ENCODE results near the gene FRMD4B. TPM values are rescaled to one million over a fixed set of nuclear protein-coding genes. Genes with fewer than 3 reads are reported as not detected.

FRMD4B gene
- total RNA-seq, 2 experiments from 2014 or later, result not detected

DNA sequence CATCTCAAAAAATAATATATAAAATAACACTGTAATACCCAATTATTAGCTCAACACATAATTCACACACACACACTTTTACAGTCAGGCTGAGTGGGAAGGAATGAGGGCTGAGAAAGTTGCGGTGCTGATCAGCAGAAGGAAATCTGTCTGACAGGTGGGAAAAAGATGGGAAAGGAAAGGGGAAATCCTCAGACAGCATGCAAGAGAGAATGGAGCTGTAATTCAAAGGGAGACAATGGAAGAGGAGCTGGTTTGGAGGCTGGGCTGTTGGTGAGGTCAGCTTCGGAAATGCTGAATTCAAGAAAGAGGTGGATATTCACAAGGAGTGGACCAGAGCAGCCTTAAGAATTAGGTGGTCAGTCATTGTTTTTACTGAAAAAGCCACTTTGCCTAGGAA lies 141.8 kb downstream of the FRMD4B start:
- H3K9me3 ChIP-seq (ENCODE audit: low read length), result no peaks in the 10 kb centered on the region
- H4K20me1 ChIP-seq (ENCODE audit: insufficient read depth, low read length), result no peaks in the 10 kb centered on the region
- H2AFZ ChIP-seq (ENCODE audit: low read length), result no peak overlapping the region
- TF ChIP-seq EZH2phosphoT487 (IDR thresholded peaks at IDR 0.05; ENCODE audit: borderline replicate concordance, low read depth, low read length), result no peak
- TF ChIP-seq, protein P1, sequence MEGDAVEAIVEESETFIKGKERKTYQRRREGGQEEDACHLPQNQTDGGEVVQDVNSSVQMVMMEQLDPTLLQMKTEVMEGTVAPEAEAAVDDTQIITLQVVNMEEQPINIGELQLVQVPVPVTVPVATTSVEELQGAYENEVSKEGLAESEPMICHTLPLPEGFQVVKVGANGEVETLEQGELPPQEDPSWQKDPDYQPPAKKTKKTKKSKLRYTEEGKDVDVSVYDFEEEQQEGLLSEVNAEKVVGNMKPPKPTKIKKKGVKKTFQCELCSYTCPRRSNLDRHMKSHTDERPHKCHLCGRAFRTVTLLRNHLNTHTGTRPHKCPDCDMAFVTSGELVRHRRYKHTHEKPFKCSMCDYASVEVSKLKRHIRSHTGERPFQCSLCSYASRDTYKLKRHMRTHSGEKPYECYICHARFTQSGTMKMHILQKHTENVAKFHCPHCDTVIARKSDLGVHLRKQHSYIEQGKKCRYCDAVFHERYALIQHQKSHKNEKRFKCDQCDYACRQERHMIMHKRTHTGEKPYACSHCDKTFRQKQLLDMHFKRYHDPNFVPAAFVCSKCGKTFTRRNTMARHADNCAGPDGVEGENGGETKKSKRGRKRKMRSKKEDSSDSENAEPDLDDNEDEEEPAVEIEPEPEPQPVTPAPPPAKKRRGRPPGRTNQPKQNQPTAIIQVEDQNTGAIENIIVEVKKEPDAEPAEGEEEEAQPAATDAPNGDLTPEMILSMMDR (conservative IDR thresholded peaks at IDR 0.05; ENCODE audit: low read length), result no peak
- H3K9me2 ChIP-seq (ENCODE audit: insufficient read depth, low read length), result no peaks in the 10 kb centered on the region
- ChIA-PET CTCF (ENCODE audit: unreplicated experiment) (no interaction called here), POLR2A (no interaction called here)
- no peak for DNase-seq (ENCODE audit: low spot score)
- H3K4me3 ChIP-seq (ENCODE audit: low read depth, low read length, poor library complexity, severe bottlenecking), result no peak overlapping the region
- H3K4me2 ChIP-seq (ENCODE audit: low read length), result no peak overlapping the region
- no peaks in the 10 kb centered on the region for H3K79me2 ChIP-seq (ENCODE audit: insufficient read depth, low read depth, low read length)
- H3K4me1 ChIP-seq (ENCODE audit: insufficient read depth, low read length, poor library complexity, severe bottlenecking), result no peaks in the 10 kb centered on the region
- H3K36me3 ChIP-seq (ENCODE audit: insufficient read depth, low read length), result no peaks in the 10 kb centered on the region
- no TSS peak for BruUV-seq (replicated peaks)
- H3K27ac ChIP-seq (ENCODE audit: low read depth, low read length, poor library complexity, severe bottlenecking), result no peak overlapping the region
- intact Hi-C loops (cut with micrococcal nuclease; ENCODE audit: unreplicated experiment), result no loop called here

DNA sequence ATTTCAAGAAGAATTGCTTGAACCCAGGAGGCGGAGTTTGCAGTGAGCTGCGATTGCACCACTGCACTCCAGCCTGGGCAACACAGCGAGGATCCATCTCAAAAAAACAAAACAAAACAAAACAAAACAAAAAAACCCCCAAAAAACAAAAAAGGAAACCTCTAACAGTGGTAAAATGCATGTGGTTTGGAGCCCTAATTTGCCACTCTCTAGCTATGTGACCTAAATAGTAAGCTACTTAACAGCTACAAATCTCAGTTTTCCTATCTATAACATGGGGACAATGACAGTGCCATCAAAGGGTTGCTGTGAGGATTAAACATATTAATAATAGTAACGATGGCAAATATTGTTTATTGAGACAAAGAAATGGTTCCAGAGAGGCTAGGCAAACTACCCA lies 144.1 kb downstream of the FRMD4B start:
- ChIA-PET POLR2A (interaction anchor here (0.7 kb wide), 1 partner anchor 281 kb away, joined by 3 read pairs; no protein-coding TSS in a partner anchor), CTCF (ENCODE audit: unreplicated experiment) (no interaction called here)
- Histone ChIP-seq H4K20me1 (ENCODE audit: insufficient read depth, low read length) (no peaks in the 10 kb centered on the region), H3K27ac (ENCODE audit: low read depth, low read length, poor library complexity, severe bottlenecking) (no peak overlapping the region), H2AFZ (ENCODE audit: low read length) (no peak overlapping the region), H3K4me3 (ENCODE audit: low read depth, low read length, poor library complexity, severe bottlenecking) (no peak overlapping the region), H3K9me3 (ENCODE audit: low read length) (no peaks in the 10 kb centered on the region), H3K36me3 (ENCODE audit: insufficient read depth, low read length) (no peaks in the 10 kb centered on the region), H3K9me2 (ENCODE audit: insufficient read depth, low read length) (no peaks in the 10 kb centered on the region), H3K4me1 (ENCODE audit: insufficient read depth, low read length, poor library complexity, severe bottlenecking) (no peaks in the 10 kb centered on the region), H3K79me2 (ENCODE audit: insufficient read depth, low read depth, low read length) (no peaks in the 10 kb centered on the region), H3K4me2 (ENCODE audit: low read length) (no peak overlapping the region)
- TF ChIP-seq, protein P1 (conservative IDR thresholded peaks at IDR 0.05; ENCODE audit: low read length), result no peak
- TF ChIP-seq EZH2phosphoT487 (IDR thresholded peaks at IDR 0.05; ENCODE audit: borderline replicate concordance, low read depth, low read length), result no peak
- no peak for DNase-seq (ENCODE audit: low spot score)
- intact Hi-C loops (cut with micrococcal nuclease; ENCODE audit: unreplicated experiment), result no loop called here
- no TSS peak for BruUV-seq (replicated peaks)

DNA sequence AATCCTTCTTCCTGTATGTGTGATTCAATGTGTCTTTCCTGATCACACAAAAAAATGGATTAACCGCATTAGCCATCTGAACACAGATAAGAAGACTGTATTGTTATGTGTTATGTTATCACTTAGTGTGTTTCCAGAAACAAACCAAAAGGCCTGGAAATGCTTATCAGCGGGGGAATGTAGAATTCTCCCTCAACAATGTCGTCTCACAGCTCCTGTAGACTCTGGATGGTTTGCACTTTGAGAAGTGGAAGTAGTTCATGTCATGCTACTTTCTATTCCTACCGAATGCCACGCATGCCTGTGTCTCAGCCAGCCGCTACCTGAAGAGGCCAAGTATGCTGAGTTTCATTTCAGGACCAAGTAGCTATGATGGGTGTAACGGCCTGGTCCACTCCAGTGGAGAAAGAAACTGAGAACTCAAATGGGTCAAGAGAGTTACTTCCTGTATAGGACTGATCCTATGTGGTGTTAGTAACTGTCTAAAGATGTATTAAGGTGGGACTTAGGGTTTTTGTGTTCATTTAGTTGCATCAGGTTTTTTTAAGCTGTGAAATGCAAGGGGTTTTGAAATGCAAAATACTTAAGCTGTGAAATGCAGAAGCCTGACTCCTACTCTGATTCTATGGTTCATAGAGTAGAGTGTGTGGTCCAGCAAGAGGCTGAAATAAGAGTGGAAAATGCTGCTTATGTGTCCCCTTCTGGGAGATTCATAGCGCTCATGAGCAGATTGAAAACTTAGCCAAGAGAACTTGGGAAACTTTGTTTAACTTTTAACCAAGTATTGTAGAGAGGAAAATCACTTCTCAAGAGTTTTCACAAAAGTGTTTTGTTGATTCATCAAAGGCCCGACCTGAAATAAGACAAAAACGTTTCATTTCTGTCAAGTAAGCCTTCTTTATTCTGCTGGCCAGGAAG lies 145.0 kb downstream of the FRMD4B start:
- POLR2A ChIA-PET, result interaction anchor here (0.6 kb wide), 1 partner anchor 582 kb away, joined by 6 read pairs; no protein-coding TSS in a partner anchor
- H3K9me2 ChIP-seq (ENCODE audit: insufficient read depth, low read length), result no peaks in the 10 kb centered on the region
- CTCF ChIA-PET (ENCODE audit: unreplicated experiment), result no interaction called here
- H3K27ac ChIP-seq (ENCODE audit: low read depth, low read length, poor library complexity, severe bottlenecking), result no peak overlapping the region
- no peak for DNase-seq (ENCODE audit: low spot score)
- H2AFZ ChIP-seq (ENCODE audit: low read length), result no peak overlapping the region
- no peak overlapping the region for H3K4me2 ChIP-seq (ENCODE audit: low read length)
- intact Hi-C loops (cut with micrococcal nuclease; ENCODE audit: unreplicated experiment), result no loop called here
- no peaks in the 10 kb centered on the region for H3K9me3 ChIP-seq (ENCODE audit: low read length)
- no peaks in the 10 kb centered on the region for H3K79me2 ChIP-seq (ENCODE audit: insufficient read depth, low read depth, low read length)
- no peaks in the 10 kb centered on the region for H3K36me3 ChIP-seq (ENCODE audit: insufficient read depth, low read length)
- no peaks in the 10 kb centered on the region for H3K4me1 ChIP-seq (ENCODE audit: insufficient read depth, low read length, poor library complexity, severe bottlenecking)
- no peak overlapping the region for H3K4me3 ChIP-seq (ENCODE audit: low read depth, low read length, poor library complexity, severe bottlenecking)
- BruUV-seq (replicated peaks), result no TSS peak
- H4K20me1 ChIP-seq (ENCODE audit: insufficient read depth, low read length), result no peaks in the 10 kb centered on the region
- TF ChIP-seq EZH2phosphoT487 (IDR thresholded peaks at IDR 0.05; ENCODE audit: borderline replicate concordance, low read depth, low read length), result no peak
- TF ChIP-seq, protein P1 (conservative IDR thresholded peaks at IDR 0.05; ENCODE audit: low read length), result no peak

Data from OCI-LY7 (cell line).